Glomerular endothelial cell (primary cell): ENCODE measurements around the gene FOXO1. TPM values are rescaled to one million over a fixed set of nuclear protein-coding genes. Genes with fewer than 3 reads are reported as not detected.
A peak's percentile ranks its signal among the peaks of the same experiment; 100 is the strongest.

Experiments used
- DNase-seq: peaks from one replicate; pipeline ENCODE4 v3.0.0-alpha.2; 2011; ENCODE audit warnings: low read depth, low spot score; ENCODE audit errors: extremely low read depth
- total RNA-seq: library from RNA; depleted of rRNA; stranded (reverse); fragments of >200 nt; gene quantifications from 2 replicates; pipeline ENCODE4 v1.2.3, GENCODE V29; 2015

The FOXO1 gene
- total RNA-seq, 1 donor from 2014 or later, result 68.3 TPM

- no peak for DNase-seq
These were observed 148.7 kb downstream of the FOXO1 start for GRCh38 chr13:40517486-40518480.

- no peak for DNase-seq
These were observed 150.7 kb downstream of the FOXO1 start for GRCh38 chr13:40515702-40516101.

GRCh38 chr13:40514802-40515201 is 151.6 kb downstream of the FOXO1 start:
- DNase-seq, result no peak

GRCh38 chr13:40509876-40510275 is 156.6 kb downstream of the FOXO1 start:
- no peak for DNase-seq

- DNase-seq, result no peak
These were observed 157.6 kb downstream of the FOXO1 start for GRCh38 chr13:40508767-40509342.

- peak; percentile 88 for DNase-seq
These were observed 158.3 kb downstream of the FOXO1 start for GRCh38 chr13:40508127-40508526.

GRCh38 chr13:40506592-40507446 is 159.6 kb downstream of the FOXO1 start:
- peak; percentile 81 for DNase-seq

Other genes with a start within 250 kb of the FOXO1 start
- gene MRPS31, start 104.5 kb upstream of the FOXO1 start, total RNA-seq, result 13.1 and 15.4 TPM in 2 replicates
- gene SLC25A15, start 123.0 kb upstream of the FOXO1 start, total RNA-seq, result 10.0 and 17.8 TPM in 2 replicates